Neural cell (in vitro differentiated cells): ENCODE results near the gene HOXB7. TPM values are rescaled to one million over a fixed set of nuclear protein-coding genes. Genes with fewer than 3 reads are reported as not detected.

Source experiments
- H2AFZ ChIP-seq: fragments of 200-600, 300-800 bp; sonication (generic), shearing (Covaris generic); 2 replicates; pipeline ENCODE4 v1.6.0; 2014; ENCODE audit warnings: low read depth, mild to moderate bottlenecking, antibody characterized with exemption, low read length, moderate library complexity
- H3F3A ChIP-seq: fragments of 200-600 bp; shearing (Covaris generic); 2 replicates; pipeline ENCODE4 v1.6.1; 2016; ENCODE audit warnings: mild to moderate bottlenecking, moderate library complexity, mixed read lengths, antibody characterized with exemption, low read length; ENCODE audit not compliant: insufficient read depth, poor library complexity, severe bottlenecking
- H3K27ac ChIP-seq: fragments of 200-600, 300-800 bp; sonication (generic), shearing (Covaris generic); 2 replicates; pipeline ENCODE4 v1.5.1; 2014; ENCODE audit warnings: mild to moderate bottlenecking, low read length, moderate library complexity
- H3K27me3 ChIP-seq: fragments of 300-800, 200-600 bp; sonication (generic), shearing (Covaris generic); 2 replicates; pipeline ENCODE4 v1.6.0; 2014; ENCODE audit warnings: mild to moderate bottlenecking, low read depth, low read length, moderate library complexity; ENCODE audit not compliant: insufficient read depth
- H3K36me3 ChIP-seq: fragments of 300-800, 200-600 bp; sonication (generic), shearing (Covaris generic); 2 replicates; pipeline ENCODE4 v1.5.1; 2014; ENCODE audit warnings: mild to moderate bottlenecking, antibody characterized with exemption, low read length, moderate library complexity; ENCODE audit not compliant: insufficient read depth
- H3K4me2 ChIP-seq: fragments of 300-800, 200-600 bp; sonication (generic), shearing (Covaris generic); 2 replicates; pipeline ENCODE4 v1.6.0; 2014; ENCODE audit warnings: mild to moderate bottlenecking, low read length
- H3K4me3 ChIP-seq: fragments of 300-800, 200-600 bp; sonication (generic), shearing (Covaris generic); 2 replicates; pipeline ENCODE4 v1.5.1; 2014; ENCODE audit warnings: mild to moderate bottlenecking, low read length, moderate library complexity
- H3K79me2 ChIP-seq: fragments of 200-600 bp; shearing (Covaris generic); replicated peaks from 2 replicates; pipeline ENCODE4 v1.6.0; 2014; ENCODE audit warnings: mild to moderate bottlenecking, low read length, moderate library complexity; ENCODE audit not compliant: insufficient read depth
- H3K9ac ChIP-seq: fragments of 300-800, 200-600 bp; sonication (generic), shearing (Covaris generic); 2 replicates; pipeline ENCODE4 v1.6.1; 2016; ENCODE audit warnings: mild to moderate bottlenecking, low read length, mixed read lengths
- H3K9me2 ChIP-seq: fragments of 200-600 bp; shearing (Covaris generic); 2 replicates; pipeline ENCODE4 v1.6.1; 2016; ENCODE audit warnings: mild to moderate bottlenecking, low read length, mixed read lengths; ENCODE audit not compliant: insufficient read depth
- H3K9me3 ChIP-seq: fragments of 200-600, 300-800 bp; sonication (generic), shearing (Covaris generic); 2 replicates; pipeline ENCODE4 v1.6.1; 2016; ENCODE audit warnings: mild to moderate bottlenecking, mixed run types, low read length, moderate library complexity, mixed read lengths
- H4K20me1 ChIP-seq: fragments of 200-600 bp; shearing (Covaris generic); 2 replicates; pipeline ENCODE4 v1.6.1; 2016; ENCODE audit warnings: mild to moderate bottlenecking, mixed run types; ENCODE audit not compliant: insufficient read depth
- EP300 ChIP-seq: fragments of 450-650 bp; conservative IDR thresholded peaks from 2 replicates; pipeline ENCODE4 v1.6.1; 2014; ENCODE audit warnings: antibody characterized with exemption, mild to moderate bottlenecking, moderate library complexity; ENCODE audit not compliant: poor library complexity, severe bottlenecking
- EZH2 ChIP-seq: fragments of 200-600, 300-800 bp; shearing (Covaris generic), sonication (generic); IDR thresholded peaks from 2 replicates; pipeline ENCODE4 v1.6.1; 2014; ENCODE audit warnings: antibody characterized with exemption, low read length, borderline replicate concordance, mild to moderate bottlenecking; ENCODE audit not compliant: insufficient read depth, poor library complexity, severe bottlenecking
- MXI1 ChIP-seq: fragments of 450-650 bp; conservative IDR thresholded peaks from 2 replicates; pipeline ENCODE4 v1.6.1; 2014; ENCODE audit warnings: antibody characterized with exemption, mild to moderate bottlenecking; ENCODE audit not compliant: poor library complexity, severe bottlenecking
- POLR2AphosphoS5 ChIP-seq: IDR thresholded peaks from 2 replicates; pipeline ENCODE4 v1.6.1; 2012
- RAD21 ChIP-seq: fragments of 450-650 bp; conservative IDR thresholded peaks from 2 replicates; pipeline ENCODE4 v1.6.1; 2014; ENCODE audit warnings: antibody characterized with exemption, mild to moderate bottlenecking, moderate library complexity
- SMC3 ChIP-seq: fragments of 450-650 bp; conservative IDR thresholded peaks from 2 replicates; pipeline ENCODE4 v1.6.1; 2014; ENCODE audit warnings: antibody characterized with exemption, mild to moderate bottlenecking, moderate library complexity; ENCODE audit not compliant: poor library complexity
- TAF1 ChIP-seq: IDR thresholded peaks from 2 replicates; pipeline ENCODE4 v1.6.1; 2012; ENCODE audit warnings: low read depth
- polyA plus RNA-seq: library from polyadenylated mRNA; depleted of rRNA; stranded (reverse); fragments of >200 nt; gene quantifications from 2 replicates; pipeline ENCODE4 v1.2.3, GENCODE V29; 2014
- TF ChIP-seq, protein P1 (sequence below): fragments of 450-650 bp; IDR thresholded peaks from 2 replicates; pipeline ENCODE4 v1.5.1; 2014; ENCODE audit warnings: antibody characterized with exemption, mild to moderate bottlenecking, moderate library complexity; ENCODE audit not compliant: poor library complexity, severe bottlenecking
- TF ChIP-seq, protein P2 (sequence below): IDR thresholded peaks from 2 replicates; pipeline ENCODE4 v1.6.1; 2012; ENCODE audit warnings: borderline replicate concordance

HOXB7 gene
- polyA plus RNA-seq, 1 donor from 2014 or later = not detected

DNA sequence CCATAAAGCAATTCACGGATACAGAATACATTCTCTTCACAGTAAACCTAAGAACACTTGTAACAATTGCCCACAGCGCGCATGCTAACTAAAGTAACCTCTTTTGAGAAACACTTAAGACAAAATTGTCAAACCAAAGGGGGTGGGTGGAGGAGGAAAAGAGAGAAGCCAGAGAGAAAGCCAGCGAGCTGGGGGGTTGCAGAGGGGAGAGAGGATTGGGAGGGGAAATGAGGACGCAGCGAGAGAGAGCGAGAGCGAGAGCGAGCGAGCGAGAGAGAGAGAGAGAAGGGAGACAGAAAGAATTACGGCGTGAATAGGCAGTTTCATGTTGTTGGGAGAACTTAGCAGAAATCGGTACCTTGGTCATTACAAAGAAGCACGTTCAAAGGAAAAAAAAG lies 1.6 kb upstream of the HOXB7 start:
- Histone ChIP-seq H3K79me2 (no peaks in the 10 kb centered on the region), H3K4me2 (no peak overlapping the region), H3K27ac (no peak overlapping the region), H3K9ac (no peak overlapping the region), H3K4me3 (no peak overlapping the region), H3K9me3 (peaks cover 7% of the 10 kb centered on the region), H3K9me2 (no peaks in the 10 kb centered on the region), H3K27me3 (peaks cover 99% of the 10 kb centered on the region), H2AFZ (no peak overlapping the region), H3K36me3 (no peaks in the 10 kb centered on the region), H3F3A (no peaks in the 10 kb centered on the region), H4K20me1 (no peaks in the 10 kb centered on the region)
- no peak for TF ChIP-seq SMC3
- peak; percentile 53 for TF ChIP-seq EZH2
- no peak for TF ChIP-seq POLR2AphosphoS5
- TF ChIP-seq TAF1 = no peak

DNA sequence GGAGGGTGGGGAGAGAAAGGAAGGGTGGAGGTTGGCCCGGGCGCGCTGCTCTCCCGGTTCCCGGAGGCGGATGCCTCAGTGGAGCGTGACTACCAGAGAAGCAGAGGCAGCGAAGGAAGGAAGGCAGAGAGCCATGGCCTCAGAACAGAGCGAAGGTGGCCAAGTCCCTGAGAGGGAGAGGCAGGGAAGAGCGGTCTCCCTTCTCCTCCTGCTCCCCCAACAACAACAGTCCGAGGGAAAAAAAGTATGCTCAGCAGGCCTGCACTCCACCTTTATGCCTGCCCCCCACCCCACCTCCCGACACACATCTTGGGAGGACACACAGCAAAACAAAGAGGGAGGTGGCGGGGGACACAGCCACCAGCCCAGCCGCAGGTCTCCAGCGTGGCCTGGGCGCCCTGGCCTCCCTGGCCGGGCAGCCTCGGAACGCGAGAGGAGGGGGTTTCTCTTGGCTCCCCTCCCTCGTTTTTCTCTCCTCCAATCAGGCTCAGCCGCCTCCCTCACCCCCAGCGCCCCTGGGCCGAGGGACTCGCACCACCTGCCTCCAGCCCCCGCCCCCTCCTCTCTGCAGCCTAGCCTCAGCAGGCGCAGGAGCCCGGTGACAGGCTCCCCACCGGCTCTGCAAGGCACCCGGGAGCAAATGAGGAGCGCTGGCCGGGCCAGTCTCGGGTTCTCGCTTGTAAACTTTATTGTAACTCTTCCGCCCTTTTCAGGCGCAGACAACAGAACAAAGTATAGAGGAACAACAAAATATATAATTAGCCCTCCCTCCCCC lies 1.1 kb upstream of the HOXB7 start:
- no peaks in the 10 kb centered on the region for H3K79me2 ChIP-seq
- peaks cover 7% of the 10 kb centered on the region for H3K9me3 ChIP-seq
- H4K20me1 ChIP-seq = no peaks in the 10 kb centered on the region
- H3K4me3 ChIP-seq = no peak overlapping the region
- H2AFZ ChIP-seq = no peak overlapping the region
- peaks cover 99% of the 10 kb centered on the region for H3K27me3 ChIP-seq
- no peaks in the 10 kb centered on the region for H3F3A ChIP-seq
- H3K4me2 ChIP-seq = no peak overlapping the region
- H3K9ac ChIP-seq = no peak overlapping the region
- H3K9me2 ChIP-seq = no peaks in the 10 kb centered on the region
- TF ChIP-seq SMC3 = no peak
- no peak for TF ChIP-seq POLR2AphosphoS5
- TF ChIP-seq RAD21 = no peak
- TF ChIP-seq, protein P1, sequence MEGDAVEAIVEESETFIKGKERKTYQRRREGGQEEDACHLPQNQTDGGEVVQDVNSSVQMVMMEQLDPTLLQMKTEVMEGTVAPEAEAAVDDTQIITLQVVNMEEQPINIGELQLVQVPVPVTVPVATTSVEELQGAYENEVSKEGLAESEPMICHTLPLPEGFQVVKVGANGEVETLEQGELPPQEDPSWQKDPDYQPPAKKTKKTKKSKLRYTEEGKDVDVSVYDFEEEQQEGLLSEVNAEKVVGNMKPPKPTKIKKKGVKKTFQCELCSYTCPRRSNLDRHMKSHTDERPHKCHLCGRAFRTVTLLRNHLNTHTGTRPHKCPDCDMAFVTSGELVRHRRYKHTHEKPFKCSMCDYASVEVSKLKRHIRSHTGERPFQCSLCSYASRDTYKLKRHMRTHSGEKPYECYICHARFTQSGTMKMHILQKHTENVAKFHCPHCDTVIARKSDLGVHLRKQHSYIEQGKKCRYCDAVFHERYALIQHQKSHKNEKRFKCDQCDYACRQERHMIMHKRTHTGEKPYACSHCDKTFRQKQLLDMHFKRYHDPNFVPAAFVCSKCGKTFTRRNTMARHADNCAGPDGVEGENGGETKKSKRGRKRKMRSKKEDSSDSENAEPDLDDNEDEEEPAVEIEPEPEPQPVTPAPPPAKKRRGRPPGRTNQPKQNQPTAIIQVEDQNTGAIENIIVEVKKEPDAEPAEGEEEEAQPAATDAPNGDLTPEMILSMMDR = no peak
- TF ChIP-seq EZH2 = no peak
- TF ChIP-seq, protein P2, sequence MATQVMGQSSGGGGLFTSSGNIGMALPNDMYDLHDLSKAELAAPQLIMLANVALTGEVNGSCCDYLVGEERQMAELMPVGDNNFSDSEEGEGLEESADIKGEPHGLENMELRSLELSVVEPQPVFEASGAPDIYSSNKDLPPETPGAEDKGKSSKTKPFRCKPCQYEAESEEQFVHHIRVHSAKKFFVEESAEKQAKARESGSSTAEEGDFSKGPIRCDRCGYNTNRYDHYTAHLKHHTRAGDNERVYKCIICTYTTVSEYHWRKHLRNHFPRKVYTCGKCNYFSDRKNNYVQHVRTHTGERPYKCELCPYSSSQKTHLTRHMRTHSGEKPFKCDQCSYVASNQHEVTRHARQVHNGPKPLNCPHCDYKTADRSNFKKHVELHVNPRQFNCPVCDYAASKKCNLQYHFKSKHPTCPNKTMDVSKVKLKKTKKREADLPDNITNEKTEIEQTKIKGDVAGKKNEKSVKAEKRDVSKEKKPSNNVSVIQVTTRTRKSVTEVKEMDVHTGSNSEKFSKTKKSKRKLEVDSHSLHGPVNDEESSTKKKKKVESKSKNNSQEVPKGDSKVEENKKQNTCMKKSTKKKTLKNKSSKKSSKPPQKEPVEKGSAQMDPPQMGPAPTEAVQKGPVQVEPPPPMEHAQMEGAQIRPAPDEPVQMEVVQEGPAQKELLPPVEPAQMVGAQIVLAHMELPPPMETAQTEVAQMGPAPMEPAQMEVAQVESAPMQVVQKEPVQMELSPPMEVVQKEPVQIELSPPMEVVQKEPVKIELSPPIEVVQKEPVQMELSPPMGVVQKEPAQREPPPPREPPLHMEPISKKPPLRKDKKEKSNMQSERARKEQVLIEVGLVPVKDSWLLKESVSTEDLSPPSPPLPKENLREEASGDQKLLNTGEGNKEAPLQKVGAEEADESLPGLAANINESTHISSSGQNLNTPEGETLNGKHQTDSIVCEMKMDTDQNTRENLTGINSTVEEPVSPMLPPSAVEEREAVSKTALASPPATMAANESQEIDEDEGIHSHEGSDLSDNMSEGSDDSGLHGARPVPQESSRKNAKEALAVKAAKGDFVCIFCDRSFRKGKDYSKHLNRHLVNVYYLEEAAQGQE = no peak
- no peak for TF ChIP-seq EP300
- TF ChIP-seq MXI1 = no peak
- no peak for TF ChIP-seq TAF1
- no peak overlapping the region for H3K27ac ChIP-seq
- no peaks in the 10 kb centered on the region for H3K36me3 ChIP-seq
